Neural cell (in vitro differentiated cells): ENCODE results near the gene SLC12A5. TPM values are rescaled to one million over a fixed set of nuclear protein-coding genes. Genes with fewer than 3 reads are reported as not detected.

Source experiments
- H2AFZ ChIP-seq: fragments of 200-600, 300-800 bp; sonication (generic), shearing (Covaris generic); 2 replicates; pipeline ENCODE4 v1.6.0; 2014; ENCODE audit warnings: low read depth, mild to moderate bottlenecking, antibody characterized with exemption, low read length, moderate library complexity
- H3F3A ChIP-seq: fragments of 200-600 bp; shearing (Covaris generic); 2 replicates; pipeline ENCODE4 v1.6.1; 2016; ENCODE audit warnings: mild to moderate bottlenecking, moderate library complexity, mixed read lengths, antibody characterized with exemption, low read length; ENCODE audit not compliant: insufficient read depth, poor library complexity, severe bottlenecking
- H3K27ac ChIP-seq: fragments of 200-600, 300-800 bp; sonication (generic), shearing (Covaris generic); 2 replicates; pipeline ENCODE4 v1.5.1; 2014; ENCODE audit warnings: mild to moderate bottlenecking, low read length, moderate library complexity
- H3K27me3 ChIP-seq: fragments of 300-800, 200-600 bp; sonication (generic), shearing (Covaris generic); 2 replicates; pipeline ENCODE4 v1.6.0; 2014; ENCODE audit warnings: mild to moderate bottlenecking, low read depth, low read length, moderate library complexity; ENCODE audit not compliant: insufficient read depth
- H3K36me3 ChIP-seq: fragments of 300-800, 200-600 bp; sonication (generic), shearing (Covaris generic); 2 replicates; pipeline ENCODE4 v1.5.1; 2014; ENCODE audit warnings: mild to moderate bottlenecking, antibody characterized with exemption, low read length, moderate library complexity; ENCODE audit not compliant: insufficient read depth
- H3K4me2 ChIP-seq: fragments of 300-800, 200-600 bp; sonication (generic), shearing (Covaris generic); 2 replicates; pipeline ENCODE4 v1.6.0; 2014; ENCODE audit warnings: mild to moderate bottlenecking, low read length
- H3K4me3 ChIP-seq: fragments of 300-800, 200-600 bp; sonication (generic), shearing (Covaris generic); 2 replicates; pipeline ENCODE4 v1.5.1; 2014; ENCODE audit warnings: mild to moderate bottlenecking, low read length, moderate library complexity
- H3K79me2 ChIP-seq: fragments of 200-600 bp; shearing (Covaris generic); replicated peaks from 2 replicates; pipeline ENCODE4 v1.6.0; 2014; ENCODE audit warnings: mild to moderate bottlenecking, low read length, moderate library complexity; ENCODE audit not compliant: insufficient read depth
- H3K9ac ChIP-seq: fragments of 300-800, 200-600 bp; sonication (generic), shearing (Covaris generic); 2 replicates; pipeline ENCODE4 v1.6.1; 2016; ENCODE audit warnings: mild to moderate bottlenecking, low read length, mixed read lengths
- H3K9me2 ChIP-seq: fragments of 200-600 bp; shearing (Covaris generic); 2 replicates; pipeline ENCODE4 v1.6.1; 2016; ENCODE audit warnings: mild to moderate bottlenecking, low read length, mixed read lengths; ENCODE audit not compliant: insufficient read depth
- H3K9me3 ChIP-seq: fragments of 200-600, 300-800 bp; sonication (generic), shearing (Covaris generic); 2 replicates; pipeline ENCODE4 v1.6.1; 2016; ENCODE audit warnings: mild to moderate bottlenecking, mixed run types, low read length, moderate library complexity, mixed read lengths
- H4K20me1 ChIP-seq: fragments of 200-600 bp; shearing (Covaris generic); 2 replicates; pipeline ENCODE4 v1.6.1; 2016; ENCODE audit warnings: mild to moderate bottlenecking, mixed run types; ENCODE audit not compliant: insufficient read depth
- EP300 ChIP-seq: fragments of 450-650 bp; conservative IDR thresholded peaks from 2 replicates; pipeline ENCODE4 v1.6.1; 2014; ENCODE audit warnings: antibody characterized with exemption, mild to moderate bottlenecking, moderate library complexity; ENCODE audit not compliant: poor library complexity, severe bottlenecking
- EZH2 ChIP-seq: fragments of 200-600, 300-800 bp; shearing (Covaris generic), sonication (generic); IDR thresholded peaks from 2 replicates; pipeline ENCODE4 v1.6.1; 2014; ENCODE audit warnings: antibody characterized with exemption, low read length, borderline replicate concordance, mild to moderate bottlenecking; ENCODE audit not compliant: insufficient read depth, poor library complexity, severe bottlenecking
- MXI1 ChIP-seq: fragments of 450-650 bp; conservative IDR thresholded peaks from 2 replicates; pipeline ENCODE4 v1.6.1; 2014; ENCODE audit warnings: antibody characterized with exemption, mild to moderate bottlenecking; ENCODE audit not compliant: poor library complexity, severe bottlenecking
- POLR2AphosphoS5 ChIP-seq: IDR thresholded peaks from 2 replicates; pipeline ENCODE4 v1.6.1; 2012
- RAD21 ChIP-seq: fragments of 450-650 bp; conservative IDR thresholded peaks from 2 replicates; pipeline ENCODE4 v1.6.1; 2014; ENCODE audit warnings: antibody characterized with exemption, mild to moderate bottlenecking, moderate library complexity
- SMC3 ChIP-seq: fragments of 450-650 bp; conservative IDR thresholded peaks from 2 replicates; pipeline ENCODE4 v1.6.1; 2014; ENCODE audit warnings: antibody characterized with exemption, mild to moderate bottlenecking, moderate library complexity; ENCODE audit not compliant: poor library complexity
- TAF1 ChIP-seq: IDR thresholded peaks from 2 replicates; pipeline ENCODE4 v1.6.1; 2012; ENCODE audit warnings: low read depth
- polyA minus RNA-seq: library from RNA; depleted of rRNA, polyadenylated mRNA; stranded (reverse); fragments of >200 nt; gene quantifications from 2 replicates; pipeline ENCODE4 v1.2.3, GENCODE V29; 2014
- polyA plus RNA-seq: library from polyadenylated mRNA; depleted of rRNA; stranded (reverse); fragments of >200 nt; gene quantifications from 2 replicates; pipeline ENCODE4 v1.2.3, GENCODE V29; 2014
- TF ChIP-seq, protein P1 (sequence below): fragments of 450-650 bp; IDR thresholded peaks from 2 replicates; pipeline ENCODE4 v1.5.1; 2014; ENCODE audit warnings: antibody characterized with exemption, mild to moderate bottlenecking, moderate library complexity; ENCODE audit not compliant: poor library complexity, severe bottlenecking
- TF ChIP-seq, protein P2 (sequence below): IDR thresholded peaks from 2 replicates; pipeline ENCODE4 v1.6.1; 2012; ENCODE audit warnings: borderline replicate concordance

SLC12A5 gene
- 53.1 and 74.4 TPM in 2 replicates for polyA plus RNA-seq
- 68.2 and 69.4 TPM in 2 replicates for polyA minus RNA-seq

DNA sequence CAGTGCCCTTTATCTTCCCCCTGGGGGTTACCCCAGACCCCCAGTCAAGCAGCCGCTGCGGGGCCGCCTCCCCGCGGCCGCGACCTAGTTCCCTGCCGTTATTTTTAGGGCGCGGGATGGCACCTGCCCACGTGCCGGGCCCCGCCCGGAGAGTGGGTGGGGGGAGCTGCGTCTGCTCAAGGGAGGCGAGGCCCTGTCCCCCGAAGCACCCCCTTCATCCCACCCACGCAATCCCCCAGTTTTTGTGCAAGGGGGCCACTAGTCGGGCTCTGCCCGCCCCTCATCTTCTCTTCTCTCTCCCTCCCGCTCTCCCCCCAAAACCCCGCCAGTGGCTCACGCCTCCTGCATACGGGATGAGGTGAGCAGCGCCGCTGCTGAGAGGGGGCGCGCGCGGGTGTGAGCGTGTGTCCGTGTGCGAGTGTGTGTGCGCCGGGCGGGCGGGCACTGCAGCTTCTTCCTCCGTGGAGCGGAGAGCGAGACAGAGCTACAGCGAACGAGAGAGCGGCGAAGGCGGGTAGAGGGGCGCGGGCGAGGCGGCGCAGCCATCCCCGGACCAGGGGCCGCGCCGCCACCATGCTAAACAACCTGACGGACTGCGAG, at the start of gene SLC12A5:
SLC12A5 (plus strand) TSS at position 444 of the 600 bp plus-strand sequence; CDS start at position 574, 130 bp downstream.
- peak within 1 kb of the TSS; percentile 87 for H3K9ac ChIP-seq

DNA sequence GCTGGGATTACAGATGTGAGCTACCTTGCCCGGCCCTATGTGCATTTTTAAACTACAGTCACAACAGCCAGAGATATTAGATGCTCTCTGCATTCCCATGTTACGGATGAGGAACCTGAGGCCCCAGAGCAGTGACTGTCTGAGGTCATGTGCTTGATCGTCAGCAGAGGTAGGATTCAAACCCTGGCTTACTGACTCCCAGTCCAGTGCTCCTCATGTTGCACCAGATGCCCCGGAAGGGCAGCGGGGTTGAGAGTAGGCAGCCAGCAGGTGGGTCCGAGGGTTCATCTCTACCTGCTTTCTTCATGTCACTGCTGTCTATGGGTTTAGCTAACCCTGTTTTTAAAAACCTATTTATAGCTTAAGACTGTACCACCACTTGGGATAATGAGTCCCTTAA, 47.8 kb upstream of the SLC12A5 start:
- Histone ChIP-seq H3K9me2 (no peaks in the 10 kb centered on the region), H3K4me2 (no peak overlapping the region), H3K27ac (no peak overlapping the region), H3K9me3 (no peaks in the 10 kb centered on the region), H3K9ac (no peak overlapping the region), H3K27me3 (no peaks in the 10 kb centered on the region), H4K20me1 (no peaks in the 10 kb centered on the region), H3K79me2 (no peaks in the 10 kb centered on the region), H3K4me3 (no peak overlapping the region), H2AFZ (no peak overlapping the region), H3K36me3 (no peaks in the 10 kb centered on the region), H3F3A (no peaks in the 10 kb centered on the region)
- no peak for TF ChIP-seq SMC3
- TF ChIP-seq POLR2AphosphoS5 = no peak
- TF ChIP-seq EP300 = no peak
- TF ChIP-seq, protein P1, sequence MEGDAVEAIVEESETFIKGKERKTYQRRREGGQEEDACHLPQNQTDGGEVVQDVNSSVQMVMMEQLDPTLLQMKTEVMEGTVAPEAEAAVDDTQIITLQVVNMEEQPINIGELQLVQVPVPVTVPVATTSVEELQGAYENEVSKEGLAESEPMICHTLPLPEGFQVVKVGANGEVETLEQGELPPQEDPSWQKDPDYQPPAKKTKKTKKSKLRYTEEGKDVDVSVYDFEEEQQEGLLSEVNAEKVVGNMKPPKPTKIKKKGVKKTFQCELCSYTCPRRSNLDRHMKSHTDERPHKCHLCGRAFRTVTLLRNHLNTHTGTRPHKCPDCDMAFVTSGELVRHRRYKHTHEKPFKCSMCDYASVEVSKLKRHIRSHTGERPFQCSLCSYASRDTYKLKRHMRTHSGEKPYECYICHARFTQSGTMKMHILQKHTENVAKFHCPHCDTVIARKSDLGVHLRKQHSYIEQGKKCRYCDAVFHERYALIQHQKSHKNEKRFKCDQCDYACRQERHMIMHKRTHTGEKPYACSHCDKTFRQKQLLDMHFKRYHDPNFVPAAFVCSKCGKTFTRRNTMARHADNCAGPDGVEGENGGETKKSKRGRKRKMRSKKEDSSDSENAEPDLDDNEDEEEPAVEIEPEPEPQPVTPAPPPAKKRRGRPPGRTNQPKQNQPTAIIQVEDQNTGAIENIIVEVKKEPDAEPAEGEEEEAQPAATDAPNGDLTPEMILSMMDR = no peak
- TF ChIP-seq TAF1 = no peak
- TF ChIP-seq, protein P2, sequence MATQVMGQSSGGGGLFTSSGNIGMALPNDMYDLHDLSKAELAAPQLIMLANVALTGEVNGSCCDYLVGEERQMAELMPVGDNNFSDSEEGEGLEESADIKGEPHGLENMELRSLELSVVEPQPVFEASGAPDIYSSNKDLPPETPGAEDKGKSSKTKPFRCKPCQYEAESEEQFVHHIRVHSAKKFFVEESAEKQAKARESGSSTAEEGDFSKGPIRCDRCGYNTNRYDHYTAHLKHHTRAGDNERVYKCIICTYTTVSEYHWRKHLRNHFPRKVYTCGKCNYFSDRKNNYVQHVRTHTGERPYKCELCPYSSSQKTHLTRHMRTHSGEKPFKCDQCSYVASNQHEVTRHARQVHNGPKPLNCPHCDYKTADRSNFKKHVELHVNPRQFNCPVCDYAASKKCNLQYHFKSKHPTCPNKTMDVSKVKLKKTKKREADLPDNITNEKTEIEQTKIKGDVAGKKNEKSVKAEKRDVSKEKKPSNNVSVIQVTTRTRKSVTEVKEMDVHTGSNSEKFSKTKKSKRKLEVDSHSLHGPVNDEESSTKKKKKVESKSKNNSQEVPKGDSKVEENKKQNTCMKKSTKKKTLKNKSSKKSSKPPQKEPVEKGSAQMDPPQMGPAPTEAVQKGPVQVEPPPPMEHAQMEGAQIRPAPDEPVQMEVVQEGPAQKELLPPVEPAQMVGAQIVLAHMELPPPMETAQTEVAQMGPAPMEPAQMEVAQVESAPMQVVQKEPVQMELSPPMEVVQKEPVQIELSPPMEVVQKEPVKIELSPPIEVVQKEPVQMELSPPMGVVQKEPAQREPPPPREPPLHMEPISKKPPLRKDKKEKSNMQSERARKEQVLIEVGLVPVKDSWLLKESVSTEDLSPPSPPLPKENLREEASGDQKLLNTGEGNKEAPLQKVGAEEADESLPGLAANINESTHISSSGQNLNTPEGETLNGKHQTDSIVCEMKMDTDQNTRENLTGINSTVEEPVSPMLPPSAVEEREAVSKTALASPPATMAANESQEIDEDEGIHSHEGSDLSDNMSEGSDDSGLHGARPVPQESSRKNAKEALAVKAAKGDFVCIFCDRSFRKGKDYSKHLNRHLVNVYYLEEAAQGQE = no peak
- TF ChIP-seq EZH2 = no peak
- TF ChIP-seq RAD21 = no peak
- no peak for TF ChIP-seq MXI1

More for the DNA sequence above, at the start of gene SLC12A5:
- Histone ChIP-seq H3K79me2 (peaks cover 60% of the 10 kb centered on the region), H3K4me3 (peak within 1 kb of the TSS; percentile 86), H3K9me2 (no peaks in the 10 kb centered on the region), H3K9me3 (no peaks in the 10 kb centered on the region), H3K27me3 (peaks cover 11% of the 10 kb centered on the region), H3F3A (no peaks in the 10 kb centered on the region), H4K20me1 (no peaks in the 10 kb centered on the region), H3K4me2 (peak within 1 kb of the TSS; percentile 51), H3K36me3 (no peaks in the 10 kb centered on the region), H2AFZ (no peak within 1 kb of the TSS), H3K27ac (peak within 1 kb of the TSS; percentile 92)
- TF ChIP-seq RAD21 (peak; percentile 30), EP300 (no peak), SMC3 (no peak), POLR2AphosphoS5 (peak; percentile 71), MXI1 (peak; percentile 20), EZH2 (no peak)
- TF ChIP-seq, protein P1 = no peak
